Measurements from ENCODE around the gene ESRRA.

- TF ChIP-seq CTCF (conservative IDR thresholded peaks at IDR 0.05; ENCODE audit: low read depth, low read length) (no peak), EZH2 (IDR thresholded peaks at IDR 0.05; ENCODE audit: low read length, unreplicated experiment) (no peak)
Observed at GRCh38 chr11:64321026-64321425, 15.7 kb downstream of the ESRRA start.
